Measurements from ENCODE around the gene CTSH.
A peak's percentile ranks its signal among the peaks of the same experiment; 100 is the strongest.

The CTSH gene

GRCh38 chr15:78921940-78922339 lies 22.9 kb downstream of the CTSH start:
- no peak for DNase-seq (ENCODE audit: extremely low read depth, low read depth)
- no peak for TF ChIP-seq CTCF (IDR thresholded peaks at IDR 0.05; ENCODE audit: low read depth, low read length, missing control alignments)
- H3K4me3 ChIP-seq (replicated peaks; ENCODE audit: low read depth, low read length) = no peak overlapping the region

GRCh38 chr15:78921517-78921916 lies 23.3 kb downstream of the CTSH start:
- DNase-seq (ENCODE audit: extremely low read depth, low read depth) = no peak
- H3K4me3 ChIP-seq (replicated peaks; ENCODE audit: low read depth, low read length) = no peak overlapping the region
- TF ChIP-seq CTCF (IDR thresholded peaks at IDR 0.05; ENCODE audit: low read depth, low read length, missing control alignments) = no peak

GRCh38 chr15:78917888-78918287 lies 27.0 kb downstream of the CTSH start:
- TF ChIP-seq CTCF (IDR thresholded peaks at IDR 0.05; ENCODE audit: low read depth, low read length, missing control alignments) = no peak
- no peak overlapping the region for H3K4me3 ChIP-seq (replicated peaks; ENCODE audit: low read depth, low read length)

GRCh38 chr15:78916088-78916487 lies 28.8 kb downstream of the CTSH start:
- no peak for DNase-seq (ENCODE audit: extremely low read depth, low read depth)
- no peak overlapping the region for H3K4me3 ChIP-seq (replicated peaks; ENCODE audit: low read depth, low read length)
- TF ChIP-seq CTCF (IDR thresholded peaks at IDR 0.05; ENCODE audit: low read depth, low read length, missing control alignments) = no peak

More at GRCh38 chr15:78917888-78918287, 27.0 kb downstream of the CTSH start:
- DNase-seq (ENCODE audit: extremely low read depth, low read depth) = no peak

GRCh38 chr15:78915341-78916087 lies 29.3 kb downstream of the CTSH start:
- no peak for TF ChIP-seq CTCF (IDR thresholded peaks at IDR 0.05; ENCODE audit: low read depth, low read length, missing control alignments)
- no peak for DNase-seq (ENCODE audit: extremely low read depth, low read depth)
- no peak overlapping the region for H3K4me3 ChIP-seq (replicated peaks; ENCODE audit: low read depth, low read length)

- H3K4me3 ChIP-seq (replicated peaks; ENCODE audit: low read depth, low read length) = no peak overlapping the region
- peak; percentile 56 for TF ChIP-seq CTCF (IDR thresholded peaks at IDR 0.05; ENCODE audit: low read depth, low read length, missing control alignments)
- no peak for DNase-seq (ENCODE audit: extremely low read depth, low read depth)
Observed at GRCh38 chr15:78914027-78914764, 30.6 kb downstream of the CTSH start.

Data from HFF-Myc (cell line).